ENCODE measurements around the gene SLC22A23.

- no peak for TF ChIP-seq CTCF (IDR thresholded peaks at IDR 0.05)
- no peak for TF ChIP-seq POLR2A (IDR thresholded peaks at IDR 0.05)
- TF ChIP-seq EP300 (IDR thresholded peaks at IDR 0.05), result no peak
Measured at GRCh38 chr6:3285049-3285639, 171.7 kb downstream of the SLC22A23 start.
